ENCODE results near the gene ZNF746. TPM values are rescaled to one million over a fixed set of nuclear protein-coding genes. Genes with fewer than 3 reads are reported as not detected.
"Not testable (repeated sequence)": the region's sequence is repeated elsewhere in the genome, so short reads cannot be mapped to it uniquely, and the experiment has no call there.

Gene ZNF746
- total RNA-seq, 2 experiments from 2014 or later: 18.5 to 19.8 TPM

GRCh38 chr7:149500201-149500600 lies 2.6 kb upstream of the ZNF746 start:
- H3K9me3 Mint-ChIP-seq: peaks cover 3% of the 10 kb centered on the region
- H3K27ac Mint-ChIP-seq: no peak overlapping the region
- H3K4me1 Mint-ChIP-seq: peaks cover 35% of the 10 kb centered on the region
- DNase-seq: no peak
- peaks cover 8% of the 10 kb centered on the region for H3K36me3 Mint-ChIP-seq (ENCODE audit: low read depth)
- H3K4me3 Mint-ChIP-seq: no peak overlapping the region
- peaks cover 18% of the 10 kb centered on the region for H3K27me3 Mint-ChIP-seq
- CTCF ChIA-PET: interaction anchor here (1.3 kb wide), 1 partner anchor 78 kb away, joined by 4 read pairs; no protein-coding TSS in a partner anchor
- POLR2A ChIA-PET: interaction anchor here (1.3 kb wide), 1 partner anchor 99 kb away, joined by 3 read pairs; no protein-coding TSS in a partner anchor

- CTCF ChIA-PET: interaction anchor here (0.6 to 1.4 kb wide), 2 partner anchors 126 to 127 kb away, joined by 3 to 4 read pairs; no protein-coding TSS in a partner anchor
- Mint-ChIP-seq H3K4me3 (no peak overlapping the region), H3K9me3 (no peaks in the 10 kb centered on the region), H3K36me3 (ENCODE audit: low read depth) (peaks cover 18% of the 10 kb centered on the region), H3K4me1 (peaks cover 44% of the 10 kb centered on the region), H3K27me3 (peaks cover 9% of the 10 kb centered on the region), H3K27ac (no peak overlapping the region)
- POLR2A ChIA-PET: interaction anchor here (1.3 kb wide), 1 partner anchor 238 kb away, joined by 3 read pairs; no protein-coding TSS in a partner anchor
- DNase-seq: no peak
Observed at GRCh38 chr7:149498811-149499210, 1.2 kb upstream of the ZNF746 start.

GRCh38 chr7:149496642-149497391 lies 792 bp downstream of the ZNF746 start:
- peak; percentile 53 for DNase-seq
- Mint-ChIP-seq H3K4me3 (peak overlapping the region; percentile 97), H3K36me3 (ENCODE audit: low read depth) (peaks cover 37% of the 10 kb centered on the region), H3K27ac (peak overlapping the region; percentile 90), H3K27me3 (peaks cover 4% of the 10 kb centered on the region), H3K9me3 (no peaks in the 10 kb centered on the region), H3K4me1 (peaks cover 44% of the 10 kb centered on the region)
- CTCF ChIA-PET: interaction anchor here (0.8 to 2.5 kb wide), 4 partner anchors 14 to 212 kb away, joined by 3 to 10 read pairs (median 3); partner anchors contain the start of gene ZNF777
- POLR2A ChIA-PET: interaction anchor here (1.2 to 1.5 kb wide), 2 partner anchors 36 to 126 kb away, joined by 4 to 8 read pairs; partner anchors contain the start of gene ZNF777

- H3K27ac Mint-ChIP-seq: peak overlapping the region; percentile 90
- ChIA-PET CTCF (interaction anchor here (0.8 to 2.5 kb wide), 8 partner anchors 13 to 301 kb away, joined by 3 to 10 read pairs (median 4); partner anchors contain the start of genes ZNF282 and ZNF777), POLR2A (interaction anchor here (0.9 to 1.5 kb wide), 4 partner anchors 8 to 127 kb away, joined by 3 to 8 read pairs (median 4); partner anchors contain the start of gene ZNF777)
- H3K27me3 Mint-ChIP-seq: peaks cover 4% of the 10 kb centered on the region
- peaks cover 44% of the 10 kb centered on the region for H3K4me1 Mint-ChIP-seq
- H3K4me3 Mint-ChIP-seq: peak overlapping the region; percentile 97
- DNase-seq: no peak
- no peaks in the 10 kb centered on the region for H3K9me3 Mint-ChIP-seq
- peaks cover 43% of the 10 kb centered on the region for H3K36me3 Mint-ChIP-seq (ENCODE audit: low read depth)
Observed at GRCh38 chr7:149495785-149496641, 1.6 kb downstream of the ZNF746 start.

- Mint-ChIP-seq H3K27ac (no peak overlapping the region), H3K4me1 (peaks cover 33% of the 10 kb centered on the region), H3K9me3 (no peaks in the 10 kb centered on the region), H3K27me3 (peaks cover 4% of the 10 kb centered on the region), H3K4me3 (no peak overlapping the region), H3K36me3 (ENCODE audit: low read depth) (peaks cover 55% of the 10 kb centered on the region)
- ChIA-PET POLR2A (interaction anchor here (0.9 to 1.1 kb wide), 2 partner anchors 9 to 72 kb away, joined by 3 to 4 read pairs; no protein-coding TSS in a partner anchor), CTCF (interaction anchor here (0.8 to 2.5 kb wide), 5 partner anchors 34 to 300 kb away, joined by 3 to 10 read pairs (median 4); partner anchors contain the start of genes ZNF282 and ZNF777)
- no peak for DNase-seq
Observed at GRCh38 chr7:149494738-149495368, 2.8 kb downstream of the ZNF746 start.

- POLR2A ChIA-PET, CTCF ChIA-PET: not testable (repeated sequence)
Observed at GRCh38 chr7:149493975-149494374, 3.6 kb downstream of the ZNF746 start.

GRCh38 chr7:149493366-149493765 lies 4.2 kb downstream of the ZNF746 start:
- no peaks in the 10 kb centered on the region for H3K9me3 Mint-ChIP-seq
- POLR2A ChIA-PET: no interaction called here
- DNase-seq: no peak
- peaks cover 29% of the 10 kb centered on the region for H3K4me1 Mint-ChIP-seq
- no peaks in the 10 kb centered on the region for H3K27me3 Mint-ChIP-seq
- H3K4me3 Mint-ChIP-seq: no peak overlapping the region
- H3K27ac Mint-ChIP-seq: no peak overlapping the region
- CTCF ChIA-PET: no interaction called here
- peaks cover 68% of the 10 kb centered on the region for H3K36me3 Mint-ChIP-seq (ENCODE audit: low read depth)

More at GRCh38 chr7:149493975-149494374, 3.6 kb downstream of the ZNF746 start:
- H3K27me3 Mint-ChIP-seq, DNase-seq, H3K9me3 Mint-ChIP-seq, H3K27ac Mint-ChIP-seq, H3K4me3 Mint-ChIP-seq: not testable (repeated sequence)
- Mint-ChIP-seq H3K36me3 (ENCODE audit: low read depth) (peaks cover 62% of the 10 kb centered on the region), H3K4me1 (peaks cover 29% of the 10 kb centered on the region)

GRCh38 chr7:149490083-149490760 lies 7.4 kb downstream of the ZNF746 start:
- ChIA-PET CTCF (no interaction called here), POLR2A (interaction anchor here (0.6 kb wide), 1 partner anchor 10 kb away, joined by 3 read pairs; no protein-coding TSS in a partner anchor)
- H3K4me3 Mint-ChIP-seq: no peak overlapping the region
- DNase-seq: no peak
- H3K27ac Mint-ChIP-seq: no peak overlapping the region
- H3K4me1 Mint-ChIP-seq: peaks cover 10% of the 10 kb centered on the region
- no peaks in the 10 kb centered on the region for H3K9me3 Mint-ChIP-seq
- H3K36me3 Mint-ChIP-seq (ENCODE audit: low read depth): peaks cover 87% of the 10 kb centered on the region
- no peaks in the 10 kb centered on the region for H3K27me3 Mint-ChIP-seq

GRCh38 chr7:149489391-149490024 lies 8.1 kb downstream of the ZNF746 start:
- POLR2A ChIA-PET: no interaction called here

GRCh38 chr7:149479568-149479967 lies 18.0 kb downstream of the ZNF746 start:
- POLR2A ChIA-PET: interaction anchor here (0.7 to 1.7 kb wide), 2 partner anchors 11 to 20 kb away, joined by 3 to 4 read pairs; no protein-coding TSS in a partner anchor
- no peaks in the 10 kb centered on the region for H3K4me1 Mint-ChIP-seq
- peaks cover 54% of the 10 kb centered on the region for H3K36me3 Mint-ChIP-seq (ENCODE audit: low read depth)
- DNase-seq: no peak
- no peak overlapping the region for H3K27ac Mint-ChIP-seq
- peaks cover 5% of the 10 kb centered on the region for H3K9me3 Mint-ChIP-seq
- H3K4me3 Mint-ChIP-seq: no peak overlapping the region
- CTCF ChIA-PET: no interaction called here
- no peaks in the 10 kb centered on the region for H3K27me3 Mint-ChIP-seq

More at GRCh38 chr7:149489391-149490024, 8.1 kb downstream of the ZNF746 start:
- Mint-ChIP-seq H3K36me3 (ENCODE audit: low read depth) (peaks cover 84% of the 10 kb centered on the region), H3K27ac (no peak overlapping the region), H3K4me1 (peaks cover 2% of the 10 kb centered on the region), H3K27me3 (no peaks in the 10 kb centered on the region), H3K4me3 (no peak overlapping the region), H3K9me3 (no peaks in the 10 kb centered on the region)
- DNase-seq: no peak
- CTCF ChIA-PET: no interaction called here

- Mint-ChIP-seq H3K27ac (no peak overlapping the region), H3K36me3 (ENCODE audit: low read depth) (peaks cover 56% of the 10 kb centered on the region)
Observed at GRCh38 chr7:149478754-149479153, 18.9 kb downstream of the ZNF746 start.

More at GRCh38 chr7:149478754-149479153, 18.9 kb downstream of the ZNF746 start:
- Mint-ChIP-seq H3K9me3 (peaks cover 5% of the 10 kb centered on the region), H3K4me1 (no peaks in the 10 kb centered on the region), H3K4me3 (no peak overlapping the region), H3K27me3 (no peaks in the 10 kb centered on the region)
- ChIA-PET POLR2A (no interaction called here), CTCF (no interaction called here)
- no peak for DNase-seq
